Effector CD8-positive, alpha-beta T cell (primary cell): Measurements from ENCODE around the gene LSM14B.

Experiments used
- DNase-seq: peaks from one replicate; lab custom pipeline; 2025; lab: John Stamatoyannopoulos, UW

Gene LSM14B

DNA sequence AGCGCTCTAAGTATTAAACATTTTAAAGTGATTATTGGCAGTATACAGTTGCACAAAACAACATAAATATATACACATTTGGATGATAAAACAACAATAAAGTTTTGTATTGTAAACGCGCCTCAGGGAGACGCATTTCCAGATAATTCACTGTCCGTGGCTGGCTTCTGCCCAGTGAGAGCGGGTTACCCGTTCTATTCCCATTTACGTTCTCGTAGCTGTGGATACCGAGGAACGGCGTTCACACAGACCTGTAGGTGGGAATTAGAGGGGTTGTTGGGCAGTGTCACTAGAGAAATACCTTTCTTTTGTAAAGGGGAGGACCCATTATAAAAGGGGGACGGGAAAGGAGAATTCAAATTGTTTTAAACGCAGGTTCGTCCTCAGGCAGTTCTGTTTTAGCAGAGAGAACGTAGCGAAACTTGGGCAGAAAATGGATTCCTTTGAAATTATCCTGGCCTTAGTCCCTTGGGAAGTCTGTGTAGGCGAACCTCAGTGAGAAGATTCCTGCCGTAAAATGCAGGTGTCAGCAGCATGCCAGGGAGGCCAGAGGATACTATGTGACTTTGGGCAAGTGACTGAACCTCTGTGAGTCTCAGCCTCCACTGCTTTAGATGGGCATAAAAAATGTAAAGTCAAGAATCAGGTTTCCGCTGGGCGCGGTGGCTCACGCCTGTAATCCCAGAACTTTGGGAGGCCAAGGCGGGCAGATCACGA is 61.3 kb downstream of the LSM14B start:
- DNase-seq, result no peak
